Activated T-cell treated with anti-CD3 and anti-CD28 coated beads, Interleukin-2, amount 50 U/mL, for 1 hour (primary cell): ENCODE data around the gene PTPN13.

Source experiments
- DNase-seq: peaks from one replicate; pipeline ENCODE4 v3.0.0-alpha.2; 2020

PTPN13 gene

DNA sequence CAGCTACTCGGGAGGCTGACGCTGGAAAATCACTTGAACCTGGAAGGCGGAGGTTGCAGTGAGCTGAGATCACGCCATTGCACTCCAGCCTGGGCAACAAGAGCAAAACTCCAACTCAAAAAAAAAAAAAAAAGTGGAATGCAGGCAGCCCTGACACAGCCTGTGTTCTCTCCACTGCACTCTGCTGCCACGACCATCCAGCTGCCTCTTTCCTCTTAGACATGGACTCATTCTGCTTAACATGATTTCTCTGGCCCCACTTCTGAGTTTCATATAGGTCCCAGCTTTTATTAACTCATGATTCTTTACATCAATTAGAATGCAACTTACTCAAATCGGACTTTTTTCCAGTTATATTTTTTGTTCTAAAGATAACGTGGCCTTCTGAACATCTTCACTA is 225.4 kb downstream of the PTPN13 start:
- DNase-seq, result no peak

DNA sequence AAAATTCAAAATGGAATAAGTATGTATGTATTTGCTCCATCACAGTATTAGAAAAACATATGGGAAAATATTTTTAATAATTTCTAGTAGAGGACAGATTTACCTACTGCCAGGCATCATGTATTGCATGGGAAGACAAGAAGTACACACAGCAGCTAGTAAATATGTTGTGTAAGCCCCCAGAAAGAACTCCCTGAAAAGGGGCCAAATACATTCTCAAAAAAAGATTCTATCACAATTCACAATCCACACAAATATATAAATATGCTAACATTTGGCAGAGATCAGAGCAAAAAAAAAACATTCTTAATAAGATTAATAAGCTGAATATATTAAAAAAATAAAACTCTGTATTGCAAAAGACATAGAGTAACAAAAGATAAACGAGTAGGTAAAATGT is 227.0 kb downstream of the PTPN13 start:
- no peak for DNase-seq

DNA sequence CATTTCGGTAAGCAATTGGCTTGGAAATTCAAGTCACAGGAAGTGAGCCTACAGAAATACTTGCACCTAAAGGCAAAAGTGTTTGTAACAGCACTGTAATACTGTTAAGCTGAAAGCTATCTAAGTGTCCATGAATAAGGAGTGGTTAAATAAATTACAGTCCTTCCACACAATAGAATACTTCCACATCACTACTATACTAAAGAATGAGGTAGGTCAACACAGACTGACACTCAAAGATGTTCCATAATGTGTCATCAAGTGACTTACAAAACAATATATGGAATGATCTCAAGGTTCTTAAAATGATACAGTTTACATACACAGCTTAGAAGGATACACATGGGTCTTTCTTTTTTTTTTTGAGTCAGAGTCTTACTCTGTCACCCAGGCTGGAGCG is 228.0 kb downstream of the PTPN13 start:
- no peak for DNase-seq

DNA sequence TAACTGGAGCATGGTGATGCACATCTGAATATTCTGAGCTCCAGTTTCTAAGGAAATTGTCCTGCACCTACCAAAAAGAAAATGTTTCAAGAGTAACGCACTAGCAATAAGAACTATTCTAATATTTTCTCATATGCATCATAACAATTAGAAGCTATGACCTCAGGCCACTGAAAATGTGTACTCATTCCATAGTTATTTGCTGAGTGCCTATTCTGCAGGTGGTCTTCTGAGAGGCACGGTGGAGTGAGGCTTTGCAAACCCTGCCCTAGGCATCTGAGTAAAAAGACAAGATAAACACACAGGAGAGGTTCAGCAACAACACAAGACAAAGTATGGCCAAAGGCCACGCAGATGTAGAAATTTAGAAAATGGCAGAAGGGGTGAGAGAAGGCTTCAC is 231.4 kb downstream of the PTPN13 start:
- no peak for DNase-seq

DNA sequence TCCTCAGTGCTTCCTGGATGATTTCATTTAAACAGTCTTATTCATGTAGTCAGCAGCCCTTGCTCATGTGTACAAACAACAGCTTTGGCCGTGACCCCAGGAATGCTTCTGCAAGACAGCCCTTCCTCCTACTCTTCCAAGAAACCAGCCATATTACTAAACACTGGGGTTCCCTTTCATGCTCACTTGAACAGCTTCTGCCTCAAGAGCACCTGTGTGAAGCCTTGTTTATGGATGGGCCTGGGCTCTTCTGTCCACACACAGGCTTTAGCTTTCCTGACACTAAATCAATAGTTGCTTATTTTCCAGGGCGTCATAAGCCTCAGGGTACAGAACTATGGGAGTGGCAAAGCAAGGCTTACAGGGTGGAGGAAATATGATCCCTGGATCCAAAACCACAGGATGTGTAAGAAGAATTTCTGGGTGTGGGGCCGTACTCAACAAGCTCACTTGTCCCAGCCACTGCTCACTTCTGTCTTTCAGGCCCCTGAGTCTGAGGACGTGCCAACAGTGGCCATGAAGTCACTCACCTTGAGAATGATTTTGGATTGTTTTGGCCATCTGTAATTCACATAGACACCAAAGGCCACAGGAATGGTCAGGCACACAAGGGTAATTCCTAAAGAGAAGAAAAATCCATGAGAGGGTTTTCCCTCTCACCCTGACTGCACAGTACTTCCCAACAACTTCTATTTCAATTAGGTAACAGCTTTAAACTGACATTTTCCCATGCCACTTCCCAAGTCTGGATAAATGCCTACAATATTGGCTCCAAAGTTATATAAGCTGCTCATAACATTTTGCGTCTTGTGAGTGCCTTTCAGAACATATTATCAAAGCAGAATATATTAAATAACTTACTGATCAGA is 237.4 kb downstream of the PTPN13 start:
- no peak for DNase-seq

DNA sequence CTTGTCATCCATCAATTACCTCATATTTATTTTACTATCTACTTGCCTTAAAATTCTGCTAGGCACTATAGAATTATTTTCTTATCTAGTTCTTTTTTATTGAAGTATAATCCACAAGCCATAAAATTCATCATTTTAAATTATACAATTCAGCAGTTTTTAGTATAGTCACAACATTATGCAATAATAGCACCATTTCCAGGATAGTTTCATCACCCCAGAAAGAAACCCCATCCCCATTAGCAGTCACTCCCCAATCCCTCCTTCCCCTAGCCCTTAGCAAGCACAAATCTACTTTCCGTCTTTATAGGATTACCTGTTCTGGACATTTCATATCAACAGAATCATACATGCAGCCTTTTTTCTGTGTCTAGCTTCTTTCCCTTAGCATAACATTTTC is 239.5 kb downstream of the PTPN13 start:
- DNase-seq, result no peak

DNA sequence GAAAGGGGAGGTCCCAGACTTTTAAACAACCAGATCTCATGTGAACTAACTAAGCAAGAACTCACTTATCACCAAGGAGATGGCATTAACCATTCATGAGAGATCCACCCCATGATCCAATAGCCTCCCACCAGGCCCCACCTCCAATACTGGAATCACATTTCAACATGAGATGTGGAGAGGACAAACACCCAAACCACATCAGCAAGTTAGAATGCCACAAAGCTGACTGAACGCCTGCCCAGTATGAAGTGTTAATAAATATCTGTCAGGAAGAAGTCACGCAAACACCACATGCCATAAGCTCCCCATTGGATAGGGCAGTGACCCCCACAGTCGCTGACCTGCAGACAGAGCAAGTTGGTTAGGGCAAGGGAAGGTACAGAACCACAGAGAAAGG is 240.8 kb downstream of the PTPN13 start:
- DNase-seq, result no peak

DNA sequence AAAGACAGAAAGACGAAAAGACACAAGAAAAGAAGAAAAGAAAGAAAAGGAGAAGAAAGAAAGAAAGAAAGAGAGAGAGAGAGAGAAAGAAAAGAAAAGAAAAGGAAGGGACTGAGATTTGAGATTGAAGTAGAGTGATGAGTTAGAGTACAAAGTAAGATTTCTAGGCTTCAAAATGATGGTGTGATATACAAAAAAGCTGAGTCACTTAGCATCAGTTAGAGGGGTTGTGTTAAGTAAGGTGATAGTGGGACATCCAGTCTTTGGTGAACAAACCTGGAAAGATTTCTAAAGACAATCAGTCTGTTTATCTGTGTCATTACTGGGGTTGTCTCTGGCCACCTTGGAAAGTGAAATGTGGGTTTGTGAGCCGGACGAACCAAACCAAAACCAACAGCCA is 241.6 kb downstream of the PTPN13 start:
- no peak for DNase-seq

DNA sequence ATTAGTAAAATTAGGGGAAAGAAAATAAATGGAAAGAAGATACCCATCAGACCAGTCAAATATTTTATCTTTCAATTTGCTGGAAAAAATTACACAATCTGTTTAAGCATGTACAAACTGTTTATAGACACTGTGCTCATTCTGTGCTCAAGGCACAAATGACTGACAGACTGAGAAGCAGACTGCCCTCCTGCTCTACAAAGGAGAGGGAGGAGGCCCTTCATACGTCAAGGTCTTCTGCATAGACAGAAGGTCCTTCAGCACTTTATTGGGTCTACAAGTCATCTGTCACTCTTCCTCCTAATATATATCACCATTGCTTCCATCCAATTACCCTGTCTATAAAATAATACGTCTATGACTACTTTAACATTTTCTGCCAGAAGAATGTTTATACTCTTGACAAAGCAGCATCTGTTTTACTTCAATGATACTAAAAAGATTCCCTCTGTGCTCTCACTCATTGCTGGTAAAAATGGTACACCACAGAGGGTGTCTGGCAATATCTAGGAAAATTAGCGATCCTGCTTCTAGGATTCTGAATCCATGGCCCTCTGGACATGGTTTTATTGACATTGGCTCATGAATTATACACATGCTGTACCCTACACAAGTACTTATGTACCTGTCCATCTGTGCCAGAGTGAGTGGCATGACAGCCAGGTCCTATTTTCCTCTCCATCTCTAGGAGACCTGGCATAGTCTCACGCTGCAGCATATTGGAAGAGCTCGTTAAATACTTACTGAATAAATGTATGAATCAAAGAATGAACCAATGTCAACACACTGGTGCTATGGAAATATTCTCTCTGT is 243.8 kb downstream of the PTPN13 start:
- DNase-seq, result no peak

DNA sequence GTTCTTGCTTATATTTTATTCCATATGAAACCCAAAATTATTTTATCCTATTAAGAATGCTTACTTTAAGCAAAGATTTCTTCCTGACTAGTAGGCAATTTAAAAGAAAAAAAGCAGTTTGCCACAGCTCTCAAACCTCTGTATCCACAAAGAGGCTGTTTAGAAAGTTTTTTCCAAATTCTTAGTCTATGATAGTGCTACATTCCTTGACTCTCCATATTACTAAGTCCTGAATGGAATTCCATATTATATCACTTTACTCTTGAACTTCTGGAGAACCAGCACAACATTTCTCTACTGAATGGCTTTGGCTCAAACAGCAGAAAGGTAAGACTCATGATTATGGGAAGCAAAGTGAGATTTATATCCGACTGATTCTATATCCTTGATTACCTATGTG is 246.7 kb downstream of the PTPN13 start:
- DNase-seq, result no peak

DNA sequence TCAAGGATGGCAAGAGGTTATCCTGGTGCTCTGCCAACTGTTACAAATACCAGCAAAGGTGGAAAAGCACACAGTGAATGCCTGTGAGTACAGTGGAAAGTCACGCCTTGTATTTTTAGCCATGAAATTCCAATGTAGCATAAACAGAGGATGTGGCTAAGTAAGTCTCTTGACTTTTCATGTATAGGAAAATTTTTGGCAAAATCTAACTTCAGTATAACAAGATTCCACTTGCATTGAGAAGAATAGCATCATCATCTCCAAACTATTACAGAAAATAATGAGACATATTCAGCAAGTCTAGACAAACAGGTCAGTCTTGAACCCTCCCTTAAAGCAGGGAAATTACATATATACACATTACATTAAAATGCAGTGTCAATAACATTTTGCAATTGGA is 247.2 kb downstream of the PTPN13 start:
- DNase-seq, result no peak

DNA sequence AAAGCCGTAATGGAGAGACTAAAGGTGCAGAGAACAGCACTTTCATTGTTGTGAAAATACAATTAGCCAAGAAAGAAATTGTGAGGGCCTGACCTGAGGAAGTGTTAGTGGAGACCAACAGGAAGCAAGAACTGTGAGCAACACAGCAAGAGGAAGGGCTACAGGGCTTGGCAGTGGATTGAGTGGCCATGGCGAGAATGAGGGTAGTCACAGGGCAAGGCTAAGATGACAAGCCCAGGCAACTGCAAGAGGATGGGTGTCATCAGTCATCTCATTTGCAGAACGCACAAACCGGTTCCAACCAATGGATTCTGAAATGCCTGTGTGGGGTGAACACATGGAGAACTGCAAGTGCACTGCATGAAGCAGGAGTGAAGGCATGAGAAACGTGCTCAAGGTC is 251.5 kb downstream of the PTPN13 start:
- no peak for DNase-seq

DNA sequence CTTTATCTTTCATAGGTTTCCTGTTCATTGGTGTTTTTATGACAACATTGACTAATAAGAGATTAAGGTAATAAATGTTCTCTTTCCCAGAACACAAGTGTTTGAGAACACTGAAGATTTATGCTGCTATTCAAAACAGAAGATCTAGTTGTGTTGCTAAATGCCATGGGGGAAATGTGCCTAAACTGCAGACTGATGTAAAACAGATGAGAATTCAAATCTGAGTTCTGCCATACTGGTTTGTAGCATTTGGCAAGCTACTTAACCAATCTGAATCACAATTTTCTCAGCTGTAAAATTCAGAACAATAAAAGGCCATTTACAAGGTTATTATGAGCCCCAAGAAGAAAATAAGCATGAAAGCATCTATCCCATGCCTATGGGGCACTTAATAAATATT is 252.8 kb downstream of the PTPN13 start:
- no peak for DNase-seq

DNA sequence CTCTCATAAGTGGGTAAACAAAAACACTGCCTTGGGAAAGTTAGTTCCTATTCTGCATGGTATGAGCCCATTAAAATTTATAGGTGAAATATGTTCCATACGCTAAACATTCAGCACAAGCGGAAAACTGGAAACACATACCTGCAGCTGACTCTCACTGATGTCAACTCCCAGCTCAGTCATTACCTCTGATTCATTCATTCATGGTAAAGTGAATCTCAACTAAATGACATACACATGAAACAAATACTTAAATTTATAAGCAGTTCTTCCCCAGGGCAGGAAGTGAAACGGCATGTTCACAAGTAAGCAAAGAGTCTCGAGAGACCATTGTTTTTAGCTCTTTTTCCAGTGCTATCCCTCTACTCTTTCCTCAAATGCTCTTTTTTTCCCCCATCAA is 253.5 kb downstream of the PTPN13 start:
- DNase-seq, result no peak

DNA sequence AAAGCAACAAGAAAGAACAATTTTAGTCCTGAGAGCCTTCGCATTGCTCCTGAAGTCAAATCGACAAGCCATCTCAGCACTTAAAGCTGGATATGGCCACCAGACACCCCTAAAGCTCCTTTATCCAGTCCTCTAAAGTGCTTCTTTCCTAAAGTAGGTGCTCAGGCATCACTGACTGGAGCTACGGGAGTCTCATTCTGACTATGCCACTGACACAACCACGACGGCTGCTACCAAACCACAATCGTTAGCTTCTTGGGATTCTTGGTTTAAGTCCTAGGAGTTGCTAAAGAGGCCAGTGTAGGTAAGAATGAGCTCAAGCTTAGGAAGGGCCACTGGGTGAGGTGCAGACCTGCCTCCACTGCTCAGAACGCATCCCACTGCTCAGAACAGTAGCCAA is 254.0 kb downstream of the PTPN13 start:
- DNase-seq, result no peak

DNA sequence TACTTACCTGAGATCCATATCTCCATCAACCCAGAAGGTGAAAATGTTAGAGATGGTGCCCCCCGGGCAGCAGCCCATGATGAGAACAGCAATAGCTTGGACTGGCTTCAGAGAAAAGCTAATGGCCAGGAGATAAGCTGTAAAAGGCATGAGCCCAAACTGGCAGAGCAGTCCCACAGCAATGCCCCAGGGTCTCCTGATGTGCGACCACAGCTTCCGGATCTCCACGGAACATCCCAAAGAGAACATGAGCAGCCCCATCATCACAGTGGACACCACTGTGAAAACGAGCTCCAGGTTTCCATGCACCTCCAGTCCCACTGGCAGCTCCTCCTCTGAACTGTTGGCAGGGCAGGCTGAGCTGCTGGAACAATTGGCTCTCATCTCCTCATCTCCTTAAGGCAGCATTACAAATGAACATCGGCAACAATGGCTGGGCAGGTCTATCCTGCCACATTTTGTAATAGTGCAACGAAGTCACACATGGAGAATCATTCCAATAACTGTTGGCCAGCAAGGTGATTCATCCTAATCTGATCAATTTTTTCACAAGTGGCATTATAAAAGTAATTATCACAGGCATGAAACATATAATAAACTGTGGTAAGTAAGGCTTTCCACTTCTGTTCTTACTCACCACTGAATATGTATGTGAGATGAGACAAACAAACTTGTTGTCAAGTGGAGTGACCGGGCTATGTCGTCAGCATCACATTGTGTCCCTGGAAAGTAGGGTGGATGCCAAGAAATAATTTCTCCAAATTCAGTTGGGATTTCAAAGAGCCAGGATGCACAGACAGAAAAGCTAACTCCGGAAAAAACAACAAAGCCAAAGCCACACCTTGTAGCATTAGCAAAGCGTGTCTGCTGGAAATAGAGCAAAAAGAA is 254.9 kb downstream of the PTPN13 start, which contains the start of gene SLC10A6:
SLC10A6 (minus strand) TSS at position 653 of the 888 bp plus-strand sequence; CDS start at position 384, 269 bp downstream.
- DNase-seq, result no peak

DNA sequence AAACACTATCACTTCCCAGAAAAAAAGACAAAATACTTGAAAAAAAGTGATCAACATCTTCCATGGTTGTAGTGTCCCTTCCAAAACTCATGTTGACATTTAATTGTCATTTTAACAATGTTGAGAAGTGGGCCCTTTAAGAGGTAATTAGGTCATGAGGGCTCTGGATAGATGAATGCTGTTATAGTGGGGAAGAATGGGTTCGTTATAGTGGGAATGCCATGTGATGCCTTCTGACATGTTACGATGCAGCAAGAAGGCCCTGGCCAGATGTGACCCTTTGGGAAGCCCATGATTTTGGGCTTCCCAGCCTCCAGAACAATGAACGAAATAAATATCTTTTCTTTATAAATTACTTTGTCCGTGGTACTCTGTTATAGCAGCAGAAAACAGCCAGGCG is 259.1 kb downstream of the PTPN13 start:
- DNase-seq, result no peak

DNA sequence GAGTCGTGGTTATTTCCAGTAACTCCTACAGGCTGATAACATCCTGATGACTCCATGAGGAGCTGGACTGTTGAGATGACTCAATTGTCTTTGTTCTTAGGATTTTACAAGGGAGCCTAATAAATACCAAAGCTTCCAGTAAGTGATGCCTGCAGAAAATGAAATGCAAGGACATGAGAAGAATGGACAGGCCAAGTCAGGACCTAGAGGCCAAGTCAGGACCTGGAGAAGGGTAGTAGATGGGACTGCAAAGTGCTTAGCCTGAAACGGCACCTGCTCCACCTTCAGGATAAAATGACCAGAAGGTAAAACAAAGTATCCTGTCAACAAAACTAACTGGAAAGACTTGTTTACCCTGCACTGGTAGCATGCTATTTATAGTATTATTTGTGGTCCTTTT is 261.5 kb downstream of the PTPN13 start:
- DNase-seq, result no peak

DNA sequence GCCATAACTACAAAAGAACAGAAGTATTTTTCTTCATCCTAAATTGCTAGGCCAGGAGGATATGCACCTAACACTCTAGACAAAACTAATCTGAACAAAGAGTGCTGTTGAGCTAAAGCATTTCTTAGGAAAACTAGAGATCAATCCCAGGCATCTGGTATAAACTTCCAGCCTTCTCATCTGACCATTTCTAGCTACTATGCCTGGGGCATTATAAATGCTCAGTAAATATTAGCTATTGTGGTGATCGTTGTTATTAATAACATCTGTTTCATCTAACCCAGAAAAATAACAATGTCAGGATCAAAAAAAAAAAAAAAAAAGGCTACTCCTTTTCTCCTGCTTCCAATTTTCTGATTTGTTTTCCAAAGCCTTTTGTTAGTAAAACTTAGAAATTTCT is 262.8 kb downstream of the PTPN13 start:
- no peak for DNase-seq

DNA sequence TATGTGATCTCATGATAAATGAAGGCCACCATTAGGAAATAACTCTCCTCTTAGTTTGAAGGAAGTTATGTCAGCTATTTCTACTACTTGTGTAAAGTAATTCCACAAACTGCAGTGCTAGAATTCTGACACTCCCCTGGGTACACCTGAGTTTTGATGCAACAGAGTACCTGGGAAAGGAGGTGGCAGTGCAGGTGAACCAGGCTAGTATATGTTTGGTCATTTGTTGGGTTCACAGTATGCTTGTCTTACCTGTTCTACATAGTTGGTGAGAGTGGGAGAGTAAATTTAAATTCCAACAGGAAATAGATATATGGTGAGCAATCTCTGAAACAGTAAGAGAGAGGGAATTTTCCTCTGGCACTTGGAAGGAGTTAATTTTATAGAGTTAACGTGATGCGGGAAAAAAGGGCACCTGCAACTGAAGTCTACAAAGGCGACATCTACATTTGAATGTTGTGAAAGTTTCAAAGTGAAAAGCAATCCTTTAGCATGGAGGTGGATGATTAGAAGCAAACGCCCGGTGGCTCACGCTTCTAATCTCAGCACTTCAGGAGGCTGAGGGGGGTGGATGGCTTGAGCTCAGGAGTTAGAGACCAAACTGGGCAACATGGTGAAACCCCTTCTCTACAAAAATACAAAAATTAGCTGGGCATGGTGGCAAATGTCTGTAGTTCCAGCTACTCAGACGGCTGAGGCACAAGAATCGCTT is 263.4 kb downstream of the PTPN13 start:
- no peak for DNase-seq
